GM10248 (cell line): Measurements from ENCODE around the gene AVEN.
A peak's percentile ranks its signal among the peaks of the same experiment; 100 is the strongest.

ENCODE experiments used
- CTCF ChIA-PET: fragments of 300-600 bp; sonication (Branson Sonifier 250); formaldehyde crosslinking; extraction: SDS; loops from one replicate; lab custom pipeline; 2021; ENCODE audit warnings: antibody characterized with exemption; lab: Yijun Ruan, JAX
- POLR2A ChIA-PET: fragments of 350-650 bp; sonication (Branson Sonifier 250); formaldehyde crosslinking; extraction: SDS; loops from one replicate; lab custom pipeline; 2020; ENCODE audit warnings: antibody characterized with exemption; lab: Yijun Ruan, JAX
- DNase-seq: peaks from one replicate; pipeline ENCODE4 v3.0.0; 2012; ENCODE audit errors: extremely low spot score
- CTCF ChIP-seq: IDR thresholded peaks from 2 replicates; pipeline ENCODE4 v1.5.1; 2012; ENCODE audit warnings: mild to moderate bottlenecking, low read depth; ENCODE audit errors: extremely low read depth, missing control alignments, control extremely low read depth

AVEN gene

GRCh38 chr15:34046471-34047145 lies 7.6 kb upstream of the AVEN start:
- TF ChIP-seq CTCF = no peak
- CTCF ChIA-PET = interaction anchor here (1.1 to 1.5 kb wide), 3 partner anchors 10 to 16 kb away, joined by 3 to 5 read pairs (median 3); no protein-coding TSS in a partner anchor
- POLR2A ChIA-PET = no interaction called here
- no peak for DNase-seq

GRCh38 chr15:34043813-34044212 lies 4.8 kb upstream of the AVEN start:
- ChIA-PET CTCF (interaction anchor here (0.9 kb wide), 1 partner anchor 20 kb away, joined by 3 read pairs; no protein-coding TSS in a partner anchor), POLR2A (no interaction called here)
- DNase-seq = no peak
- no peak for TF ChIP-seq CTCF

- no peak for DNase-seq
- ChIA-PET CTCF (interaction anchor here (0.9 kb wide), 1 partner anchor 20 kb away, joined by 3 read pairs; no protein-coding TSS in a partner anchor), POLR2A (no interaction called here)
- TF ChIP-seq CTCF = no peak
Observed at GRCh38 chr15:34043391-34043790, 4.4 kb upstream of the AVEN start.

GRCh38 chr15:34039790-34040113 lies 748 bp upstream of the AVEN start:
- CTCF ChIA-PET = interaction anchor here (1.2 to 3.9 kb wide), 2 partner anchors 22 to 170 kb away, joined by 3 to 19 read pairs; partner anchors contain the start of gene KATNBL1
- POLR2A ChIA-PET = no interaction called here
- peak; percentile 26 for DNase-seq
- no peak for TF ChIP-seq CTCF

GRCh38 chr15:34038023-34038870 lies 757 bp downstream of the AVEN start:
- DNase-seq = peak; percentile 85
- no peak for TF ChIP-seq CTCF
- CTCF ChIA-PET = interaction anchor here (0.9 to 3.9 kb wide), 3 partner anchors 10 to 171 kb away, joined by 3 to 19 read pairs (median 4); partner anchors contain the start of gene KATNBL1
- POLR2A ChIA-PET = interaction anchor here (0.6 kb wide), 1 partner anchor 329 kb away, joined by 4 read pairs; no protein-coding TSS in a partner anchor

- no peak for TF ChIP-seq CTCF
- POLR2A ChIA-PET = no interaction called here
- CTCF ChIA-PET = interaction anchor here (0.7 kb wide), 1 partner anchor 11 kb away, joined by 3 read pairs; no protein-coding TSS in a partner anchor
- no peak for DNase-seq
Observed at GRCh38 chr15:34031987-34032760, 6.8 kb downstream of the AVEN start.
